HL-60/S4 (cell line): ENCODE measurements around the gene TEAD3.

Experiments used
- in situ Hi-C: fragments of 300-500 bp; cut with MboI; formaldehyde crosslinking; loops from 2 replicates; pipeline ENCODE4 v1.14.3; 2022; ENCODE audit warnings: low sequenced_read_pairs

The TEAD3 gene

DNA sequence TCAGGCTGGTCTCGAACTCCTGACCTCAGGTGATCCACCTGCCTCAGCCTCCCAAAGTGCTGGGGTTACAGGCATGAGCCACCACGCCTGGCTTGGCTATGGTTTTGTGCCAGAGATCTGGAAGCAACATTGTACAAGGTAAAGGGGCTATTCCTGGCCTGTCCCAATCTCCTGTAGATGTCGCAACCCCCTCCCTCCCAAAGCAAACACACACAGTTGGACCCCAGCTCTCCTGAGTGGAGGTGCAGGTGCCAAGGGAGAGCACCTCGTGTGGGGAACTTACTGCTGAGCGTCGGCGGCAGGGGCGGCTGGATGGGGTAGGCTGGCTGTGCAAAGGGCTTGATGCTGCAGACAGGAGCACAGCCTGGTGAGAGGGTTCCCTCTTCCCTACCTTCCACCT lies 19.9 kb downstream of the TEAD3 start:
- in situ Hi-C loops: no loop called here

DNA sequence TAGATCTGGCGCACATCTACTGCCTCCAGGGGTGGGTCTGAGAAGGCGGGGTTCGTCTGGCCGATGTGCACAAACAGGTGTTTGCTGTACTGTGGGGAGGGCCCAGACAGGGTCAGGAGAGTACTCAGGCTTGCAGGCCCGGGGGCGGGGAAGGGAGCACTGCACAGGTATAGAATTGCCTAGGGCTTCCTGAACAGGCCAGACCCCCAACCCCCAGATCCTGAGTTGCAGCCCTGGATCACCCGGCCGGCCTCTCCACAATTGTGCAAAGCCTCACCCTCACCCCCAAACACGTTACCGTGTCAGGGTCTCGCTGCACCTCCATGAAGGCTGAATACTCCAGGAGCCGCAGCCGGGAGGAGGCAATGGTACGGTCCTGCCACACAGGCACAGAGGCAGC lies 20.9 kb downstream of the TEAD3 start:
- in situ Hi-C loops: no loop called here

DNA sequence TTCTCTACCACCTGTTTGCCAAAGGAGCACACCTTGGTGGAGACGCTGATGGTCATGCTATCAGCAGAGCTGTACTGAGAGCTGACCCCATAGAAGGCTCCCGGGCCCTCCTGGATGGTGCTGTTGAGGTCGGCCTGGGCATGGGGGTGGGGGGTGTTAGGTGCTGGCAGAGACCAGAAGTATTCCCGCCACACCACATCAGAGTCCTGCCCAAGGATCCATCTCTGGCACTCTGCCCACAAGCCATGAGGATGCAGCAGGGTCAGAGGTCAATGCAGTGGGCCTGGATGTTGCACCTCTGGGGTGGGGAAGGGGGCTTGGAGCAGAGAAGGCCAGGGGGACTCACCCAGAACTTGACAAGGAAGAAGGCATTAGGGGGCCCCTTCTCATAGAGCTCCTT lies 21.3 kb downstream of the TEAD3 start:
- in situ Hi-C loops: no loop called here

DNA sequence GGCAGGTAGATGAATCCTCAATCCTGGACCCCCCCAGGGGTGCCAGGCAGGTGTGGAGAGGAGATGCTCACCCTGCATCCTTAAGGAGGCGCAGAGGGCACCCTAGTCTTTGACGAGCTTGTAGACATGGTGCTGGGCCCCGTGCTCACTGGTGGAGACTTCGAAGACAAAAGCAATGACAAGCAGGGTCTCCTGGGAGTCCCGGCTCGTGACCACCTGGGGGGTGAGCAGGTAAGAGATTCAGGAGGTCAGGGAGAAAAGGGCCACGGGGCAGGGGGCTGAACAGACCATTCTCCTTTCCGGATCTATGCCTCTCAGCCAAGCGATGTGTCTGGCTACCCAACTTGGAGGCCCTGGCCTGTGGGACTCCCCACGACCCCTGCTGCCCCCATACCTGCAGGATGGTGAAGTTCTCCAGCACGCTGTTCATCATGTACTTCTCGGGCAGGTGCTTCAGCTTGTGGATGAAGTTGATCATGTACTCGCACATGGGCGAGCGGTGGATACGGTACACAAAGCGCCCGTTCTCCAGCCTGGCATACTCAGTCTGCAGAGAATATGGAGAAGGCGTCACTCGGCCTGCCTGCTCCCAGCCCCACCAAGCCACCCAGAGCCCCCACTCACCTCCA lies 21.8 kb downstream of the TEAD3 start:
- in situ Hi-C loops: no loop called here

DNA sequence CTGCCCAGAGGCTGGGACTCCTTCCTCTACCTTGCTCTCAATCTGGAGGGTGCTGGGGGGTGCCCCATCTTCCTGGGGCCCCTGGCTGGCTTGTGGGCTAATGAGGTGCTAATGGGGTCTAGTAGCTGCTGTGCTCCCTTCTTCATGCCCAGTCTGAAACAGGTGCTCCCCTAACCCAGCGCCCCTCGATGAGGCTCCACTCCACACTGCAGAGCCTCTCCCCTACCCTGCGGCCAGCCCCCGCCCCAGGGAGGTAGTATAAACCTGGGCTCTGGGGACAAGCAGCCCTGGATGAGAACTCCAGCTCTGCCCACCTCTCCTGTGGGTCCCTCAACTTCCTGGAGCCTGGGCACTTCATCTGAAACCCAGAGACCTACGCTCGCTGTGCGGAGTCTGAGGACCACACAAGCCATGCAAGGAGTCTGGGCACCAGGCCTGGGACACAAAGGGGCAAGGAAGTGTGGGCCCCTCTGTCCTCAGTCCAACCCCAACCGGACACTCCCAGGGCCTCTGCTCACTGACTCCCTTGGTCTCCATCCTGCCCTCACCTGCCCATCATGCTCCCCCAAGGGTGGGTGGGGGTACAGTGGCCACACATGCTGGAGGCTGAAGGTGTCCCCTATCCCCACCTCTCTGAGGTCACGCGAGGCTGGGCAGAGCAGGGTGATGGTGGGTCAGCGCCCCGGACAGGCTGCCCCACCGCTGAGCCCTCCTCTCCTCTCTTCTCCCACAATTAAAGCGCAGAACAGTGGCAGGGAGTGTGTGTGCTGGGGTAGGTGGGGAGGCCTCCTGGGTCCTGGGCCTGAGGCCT lies 22.5 kb downstream of the TEAD3 start:
- in situ Hi-C loops: no loop called here

DNA sequence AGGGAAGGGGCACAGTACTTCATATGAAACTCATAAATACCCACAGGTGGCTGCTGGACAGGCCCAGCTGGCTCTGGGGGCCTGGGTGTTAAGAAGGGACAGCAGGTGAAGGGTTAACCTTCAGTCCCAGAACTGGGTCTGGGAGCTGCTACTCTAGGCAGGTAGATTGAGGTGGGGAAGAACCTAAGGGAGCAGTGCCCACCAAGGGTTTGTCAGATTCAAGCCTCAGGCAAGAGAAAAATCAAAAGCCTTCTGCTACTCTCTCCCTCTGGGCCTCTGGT lies 23.1 kb downstream of the TEAD3 start:
- in situ Hi-C loops: no loop called here

DNA sequence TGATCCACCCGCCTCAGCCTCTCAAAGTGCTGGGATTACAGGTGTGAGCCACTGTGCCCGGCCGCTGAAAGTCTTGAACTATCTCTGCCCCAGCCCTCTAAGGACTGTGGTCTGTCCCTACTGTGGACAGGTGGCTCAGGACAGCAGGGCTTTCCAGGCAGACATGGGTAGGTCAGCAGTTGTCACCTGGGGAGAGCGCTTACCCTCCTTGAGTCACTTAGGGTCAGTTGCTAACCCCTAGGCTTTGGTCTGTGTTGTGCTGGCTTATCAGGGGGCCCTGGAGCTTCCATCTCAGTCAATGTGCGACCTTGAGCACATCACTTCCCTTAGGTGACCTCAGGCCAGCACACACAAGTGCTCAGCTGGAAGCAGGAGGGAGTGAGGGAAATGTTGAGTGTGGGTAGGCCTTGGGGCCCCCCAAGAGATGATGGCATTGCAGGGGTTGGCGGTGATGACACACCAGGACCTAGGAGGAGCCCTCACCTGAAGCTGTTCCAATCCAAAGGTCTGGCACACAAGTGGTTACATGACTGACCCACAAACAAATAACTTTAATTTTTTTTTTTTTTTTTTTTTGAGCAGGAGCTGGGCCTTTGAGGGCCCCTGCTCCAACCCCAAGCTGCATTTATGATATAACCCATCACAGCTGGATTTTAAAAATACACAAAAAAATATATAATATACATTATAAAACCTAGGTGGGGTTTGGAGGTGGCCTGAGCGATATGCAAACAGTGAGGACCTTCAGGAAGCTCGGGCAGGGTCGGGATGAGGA lies 23.6 kb downstream of the TEAD3 start:
- in situ Hi-C loops: no loop called here

DNA sequence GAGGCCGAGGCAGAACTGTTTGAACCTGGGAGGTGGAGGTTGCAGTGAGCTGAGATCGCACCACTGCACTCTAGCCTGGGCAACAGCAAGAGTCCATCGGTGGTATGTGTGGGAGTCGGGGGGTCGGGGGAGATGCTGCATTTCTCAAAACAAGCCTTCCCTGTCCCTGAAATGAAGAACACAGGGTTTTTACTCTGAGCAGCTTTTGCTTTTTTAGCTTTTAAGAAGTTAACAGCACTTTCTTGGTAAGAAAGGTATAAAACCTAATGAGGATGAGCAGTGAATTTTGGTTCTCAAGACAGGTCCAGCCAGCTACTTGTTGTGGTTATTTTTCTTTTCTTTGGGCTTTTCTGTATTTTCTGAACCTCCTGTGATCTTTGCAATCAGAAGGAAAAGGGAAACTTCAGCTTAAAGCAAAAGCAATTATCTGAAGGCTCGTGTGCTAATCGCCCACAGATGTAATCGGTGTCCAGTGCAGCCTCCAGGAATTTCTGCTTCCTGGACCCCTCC lies 25.0 kb downstream of the TEAD3 start:
- in situ Hi-C loops: no loop called here

DNA sequence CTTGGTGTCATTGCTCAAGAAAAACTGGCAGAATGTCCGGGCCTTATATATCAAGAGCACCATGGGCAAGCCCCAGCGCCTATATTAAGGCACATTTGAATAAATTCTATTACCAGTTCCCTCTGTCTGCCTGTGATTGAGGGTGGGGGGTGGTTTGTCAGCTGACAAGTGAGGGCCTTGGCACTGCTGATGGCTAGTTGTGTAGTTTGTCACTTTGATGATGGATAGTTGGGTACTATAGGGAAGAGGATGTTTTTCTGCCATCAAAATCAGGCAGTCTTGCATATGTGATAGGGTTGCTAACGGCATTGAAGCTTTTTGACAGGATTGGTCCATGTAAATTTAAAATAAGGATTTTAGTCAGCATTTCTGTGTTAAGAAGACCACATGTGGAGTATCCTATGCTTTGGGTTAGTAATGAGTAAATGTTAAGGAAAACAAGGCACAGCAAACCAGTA lies 26.2 kb downstream of the TEAD3 start:
- in situ Hi-C loops: no loop called here

DNA sequence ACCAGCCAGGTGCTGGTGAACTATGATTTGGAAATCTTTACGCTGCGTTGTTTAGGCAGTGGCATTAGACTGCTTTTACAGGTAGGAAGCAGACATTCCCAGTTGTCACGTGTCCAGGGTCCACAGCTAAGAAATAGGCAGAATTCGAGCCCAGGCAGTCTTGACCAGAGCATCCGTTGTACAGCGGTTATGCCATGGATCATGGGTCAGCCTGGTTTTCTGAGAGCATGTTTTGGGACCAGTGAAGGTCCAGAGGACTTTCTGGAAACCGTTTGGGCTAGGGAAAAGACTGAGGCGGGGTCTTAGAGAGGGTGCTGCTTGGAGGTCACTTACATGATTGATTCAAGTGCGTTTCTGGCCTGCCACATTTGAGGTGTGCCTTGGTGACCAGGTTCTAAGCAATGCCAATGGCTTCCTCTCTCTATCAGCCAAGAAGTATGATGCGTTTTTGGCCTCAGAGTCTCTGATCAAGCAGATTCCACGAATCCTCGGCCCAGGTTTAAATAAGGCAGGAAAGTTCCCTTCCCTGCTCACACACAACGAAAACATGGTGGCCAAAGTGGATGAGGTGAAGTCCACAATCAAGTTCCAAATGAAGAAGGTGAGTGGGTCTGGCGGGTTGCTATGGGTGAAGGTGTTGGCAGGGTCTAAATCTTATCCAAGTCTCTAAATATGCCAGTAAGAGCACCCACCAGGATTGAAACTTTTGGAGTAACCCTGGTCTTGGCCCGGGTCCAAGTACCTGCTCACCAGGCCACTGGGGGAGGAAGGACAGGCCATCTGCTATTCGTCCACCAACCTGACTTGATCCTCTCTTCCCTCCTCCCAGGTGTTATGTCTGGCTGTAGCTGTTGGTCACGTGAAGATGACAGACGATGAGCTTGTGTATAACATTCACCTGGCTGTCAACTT lies 26.9 kb downstream of the TEAD3 start:
- in situ Hi-C loops: no loop called here

DNA sequence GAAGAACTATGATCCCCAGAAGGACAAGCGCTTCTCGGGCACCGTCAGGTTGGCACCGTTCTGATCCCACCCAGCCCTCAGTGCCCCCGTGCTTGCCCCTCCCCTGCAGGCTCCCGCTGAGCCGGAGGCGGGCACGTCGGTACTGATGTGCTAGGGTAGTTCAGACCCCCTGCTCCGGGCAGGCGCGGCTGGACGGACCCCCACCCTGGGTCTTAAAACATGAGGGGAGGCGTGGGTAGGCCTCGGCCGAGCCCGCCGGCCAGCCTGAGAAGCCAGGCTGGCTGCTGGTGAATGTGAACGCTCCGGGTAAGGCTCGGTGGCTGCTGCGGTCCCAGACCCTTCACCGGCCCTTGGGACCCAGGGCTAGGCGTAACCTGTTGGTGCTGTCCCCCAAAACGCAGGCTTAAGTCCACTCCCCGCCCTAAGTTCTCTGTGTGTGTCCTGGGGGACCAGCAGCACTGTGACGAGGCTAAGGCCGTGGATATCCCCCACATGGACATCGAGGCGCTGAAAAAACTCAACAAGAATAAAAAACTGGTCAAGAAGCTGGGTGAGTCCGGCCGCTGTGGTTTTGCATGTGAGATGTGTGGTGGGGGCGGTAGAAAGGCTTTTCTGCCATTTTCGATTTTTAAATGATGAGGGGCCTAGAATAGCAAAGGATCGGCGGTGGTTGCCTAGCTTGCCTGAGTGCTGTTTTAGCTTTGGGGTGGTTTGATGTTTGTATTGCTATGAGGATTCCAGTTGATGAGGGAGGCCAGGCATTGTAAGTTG lies 27.7 kb downstream of the TEAD3 start:
- in situ Hi-C loops: no loop called here

DNA sequence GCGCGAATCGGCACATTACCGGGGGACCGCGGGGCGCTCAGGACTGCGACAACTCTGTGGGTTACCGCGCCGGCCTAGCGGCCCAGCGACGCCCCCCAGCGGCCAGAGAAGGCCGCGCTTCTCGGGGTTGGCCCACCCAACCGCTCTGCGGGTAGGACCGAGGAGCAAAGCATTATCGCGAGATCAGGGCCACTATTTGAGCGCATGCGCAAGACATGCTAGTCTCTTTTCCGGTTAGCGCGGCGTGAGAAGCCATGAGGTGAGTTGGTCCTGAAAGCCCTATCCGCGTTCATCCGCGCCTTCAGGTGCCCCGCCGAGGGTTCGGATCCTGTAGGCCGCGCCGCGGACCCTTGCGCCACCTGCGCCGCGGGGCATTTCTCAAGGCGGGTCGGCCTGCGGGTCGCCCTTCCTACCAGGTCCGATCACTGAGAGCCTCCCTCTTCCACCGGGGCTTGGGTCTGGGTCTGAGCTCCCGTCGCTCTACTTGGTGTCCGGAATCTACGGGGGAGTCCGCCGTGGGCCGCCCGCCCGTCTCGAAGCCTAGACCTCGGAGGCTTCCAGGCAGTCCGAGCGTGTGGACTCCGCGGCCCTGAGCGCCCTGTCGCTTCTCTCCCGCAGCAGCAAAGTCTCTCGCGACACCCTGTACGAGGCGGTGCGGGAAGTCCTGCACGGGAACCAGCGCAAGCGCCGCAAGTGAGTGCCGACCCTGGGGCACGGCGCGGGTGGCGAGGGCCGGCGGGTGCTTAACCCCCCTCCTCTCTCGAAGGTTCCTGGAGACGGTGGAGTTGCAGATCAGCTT lies 28.5 kb downstream of the TEAD3 start, which contains the start of gene RPL10A:
Gene RPL10A (plus strand): TSS at position 221 of the 799 bp plus-strand sequence. CDS start 34 bp downstream, at position 255.
- in situ Hi-C loops: no loop called here

DNA sequence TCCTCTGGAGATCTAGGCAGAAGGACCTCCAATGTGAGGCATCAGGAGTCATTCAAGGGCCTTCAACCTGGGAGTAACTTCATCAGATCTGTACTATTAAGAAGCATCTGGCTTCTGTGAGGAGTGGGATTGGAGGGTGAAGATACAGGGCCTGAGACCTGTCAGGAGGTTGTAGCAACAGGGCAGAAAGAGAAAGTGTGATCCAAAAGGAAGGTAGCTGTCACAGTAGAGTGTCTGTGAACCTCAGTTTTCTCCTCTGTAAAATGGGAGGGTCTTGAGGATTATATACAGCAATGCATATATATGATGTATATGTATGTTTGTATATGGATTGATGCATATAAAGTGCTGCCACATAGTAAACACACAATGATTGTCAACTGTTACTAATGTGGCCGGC lies 31.2 kb downstream of the TEAD3 start:
- in situ Hi-C loops: no loop called here

DNA sequence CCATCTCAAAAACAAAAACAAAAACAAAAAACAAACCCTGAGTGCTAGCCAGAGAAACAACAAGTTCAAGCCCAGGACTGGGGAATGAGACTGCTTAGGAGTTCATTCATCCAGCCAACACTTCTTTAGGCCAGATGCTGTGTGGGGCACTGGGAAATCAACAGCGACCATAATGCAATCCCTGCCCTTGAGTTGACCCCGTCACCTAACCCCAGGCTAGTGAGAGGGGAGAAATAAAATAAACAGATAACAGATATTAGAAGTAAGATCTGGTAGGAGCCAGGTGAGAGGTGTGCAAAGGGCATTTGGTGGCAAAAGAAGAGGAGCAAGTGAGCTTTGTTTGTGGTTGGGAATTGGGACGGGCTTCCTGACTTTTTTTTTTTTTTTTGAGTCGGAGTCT lies 33.6 kb downstream of the TEAD3 start:
- in situ Hi-C loops: no loop called here

DNA sequence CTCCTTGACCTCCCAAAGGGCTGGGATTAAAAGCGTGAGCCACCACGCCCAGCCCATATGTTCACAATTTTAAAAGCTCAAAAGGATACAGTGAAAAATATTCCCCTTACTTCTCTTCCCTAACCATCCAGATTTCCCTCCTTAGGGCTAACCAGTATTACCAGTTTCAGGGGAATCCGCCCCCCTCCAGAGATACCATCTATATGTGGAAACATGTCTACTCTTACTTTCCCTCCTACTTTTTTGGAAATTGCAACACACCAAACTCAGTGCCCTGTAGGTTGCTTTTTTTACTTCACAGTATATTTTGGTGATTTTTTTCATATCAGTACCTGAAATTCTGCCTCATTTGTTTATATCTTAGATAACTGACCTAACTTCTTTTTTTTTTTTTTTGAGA lies 35.6 kb downstream of the TEAD3 start:
- in situ Hi-C loops: no loop called here

DNA sequence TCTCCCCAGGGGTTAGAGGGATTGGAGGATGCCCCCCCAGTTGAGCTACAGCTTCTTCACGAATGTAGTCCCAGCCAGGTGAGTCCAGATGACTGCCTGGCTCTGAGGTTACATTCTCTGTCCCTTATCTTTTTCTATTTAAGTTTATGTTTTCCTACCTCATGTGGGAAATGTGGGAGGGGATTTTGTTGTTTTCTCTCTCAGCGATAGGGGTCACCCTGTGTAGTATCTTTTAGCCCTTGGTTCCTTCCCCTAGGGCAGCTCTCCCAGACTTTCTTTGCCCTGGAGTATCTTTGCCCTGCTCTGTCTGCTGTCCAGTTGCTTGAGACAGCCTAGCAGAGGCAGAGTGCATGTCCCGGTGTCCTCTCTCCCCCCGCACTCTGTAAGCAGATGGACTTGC lies 39.0 kb downstream of the TEAD3 start:
- in situ Hi-C loops: no loop called here

DNA sequence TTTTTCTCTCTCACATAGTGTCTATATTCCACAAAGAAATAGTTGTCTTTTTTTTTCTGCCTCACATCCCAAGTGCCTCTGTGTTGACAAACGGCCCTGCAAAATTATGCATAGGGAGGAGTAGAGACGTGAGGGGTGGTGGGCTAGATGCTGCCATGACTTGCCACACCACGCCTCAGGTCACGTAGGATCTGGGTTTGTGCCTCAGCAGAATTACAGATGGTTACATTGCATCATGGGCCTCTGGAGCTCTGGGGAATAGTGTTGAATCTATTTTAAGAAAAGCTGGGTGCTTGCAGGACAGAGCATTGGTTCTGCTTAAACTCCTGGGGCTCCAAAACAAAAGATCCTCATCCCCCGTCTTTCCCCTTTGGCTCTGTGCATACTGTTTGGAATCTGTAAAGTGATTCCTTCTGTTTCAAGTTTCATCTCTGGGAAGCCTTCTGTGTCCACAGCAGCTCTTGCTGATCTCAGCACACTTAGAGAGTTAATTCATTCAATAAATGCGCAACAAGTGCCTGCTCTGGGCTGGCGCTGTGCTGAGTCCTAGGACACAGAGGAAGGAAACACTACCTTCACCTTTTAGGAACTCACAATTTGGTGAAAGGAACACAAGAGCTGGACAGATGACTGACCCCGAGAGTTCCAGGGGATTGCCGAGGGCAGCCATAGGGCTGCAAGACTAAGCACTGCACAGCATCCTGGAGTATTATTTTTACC lies 42.3 kb downstream of the TEAD3 start:
- in situ Hi-C loops: loop anchor here (5.0 kb wide), 1 partner anchor 107 kb away; no protein-coding TSS in a partner anchor

DNA sequence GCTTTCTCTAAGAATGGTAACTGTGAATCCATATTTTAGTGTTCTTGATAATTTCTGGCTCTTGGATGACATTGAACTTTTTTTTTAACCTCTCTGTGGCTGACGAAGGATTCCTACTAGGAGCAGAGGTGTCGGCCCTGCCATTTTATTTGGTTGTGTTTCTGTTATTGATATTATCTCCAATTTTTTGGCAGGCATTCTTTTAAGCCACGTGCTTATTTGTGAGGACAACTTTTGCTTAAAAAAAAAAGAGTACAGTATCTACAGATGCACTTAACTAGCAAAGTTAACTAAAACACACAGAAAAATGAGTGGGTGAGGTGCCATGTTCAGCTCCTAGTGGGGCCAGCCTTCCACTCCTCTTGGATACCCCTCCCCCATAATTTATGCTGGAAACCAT lies 43.6 kb downstream of the TEAD3 start:
- in situ Hi-C loops: loop anchor here (5.0 kb wide), 1 partner anchor 106 kb away; no protein-coding TSS in a partner anchor
